Stimulated activated CD8-positive, alpha-beta memory T cell treated with anti-CD3 and anti-CD28 coated beads, Interleukin-7, amount 100 ng/mL, for 48 hours (primary cell): ENCODE results near the gene NANOS1.
"Not testable (repeated sequence)": the region's sequence is repeated elsewhere in the genome, so short reads cannot be mapped to it uniquely, and the experiment has no call there.

Experiments used
- DNase-seq, 2 donors: peaks; one replicate each; pipeline ENCODE4 v3.0.0-alpha.2; 2020; ENCODE audit warnings: low read depth in 1 of 2; ENCODE audit errors: extremely low read depth in 1 of 2

NANOS1 gene

DNA sequence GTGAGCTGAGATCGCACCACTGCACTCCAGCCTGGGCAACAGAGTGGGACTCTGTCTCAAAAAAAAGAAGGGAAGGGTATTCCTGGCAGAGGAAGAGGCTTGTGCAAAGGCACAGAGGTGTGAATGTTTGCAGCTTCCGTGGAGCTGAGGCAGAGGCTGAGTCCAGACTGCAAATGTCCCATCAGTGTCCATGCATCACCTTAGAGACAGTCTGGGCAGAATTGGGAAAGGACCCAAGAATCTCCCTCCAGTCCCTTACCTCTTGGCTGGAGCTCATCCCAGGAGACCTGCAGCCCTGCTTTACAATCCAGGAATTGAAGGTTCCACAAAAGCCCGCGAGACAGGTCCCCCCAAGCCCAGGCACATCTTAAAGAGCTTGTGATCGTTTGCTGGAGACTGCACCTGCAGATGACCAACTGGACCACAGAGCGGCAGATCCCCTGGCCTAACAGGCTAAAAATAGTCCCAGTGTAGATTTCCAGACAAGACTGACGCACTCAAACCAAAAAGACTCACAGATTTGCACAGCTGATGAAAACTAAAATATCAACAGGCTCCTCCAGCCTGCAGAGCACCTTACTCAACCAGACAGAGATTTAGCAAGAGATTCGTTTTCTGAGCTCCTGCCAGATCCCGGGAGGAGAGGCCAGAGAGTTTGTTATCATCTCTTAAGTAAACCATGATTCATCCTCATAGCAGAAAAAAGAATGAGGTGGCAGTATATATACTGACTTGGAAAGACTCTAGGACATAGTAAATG is 22.9 kb upstream of the NANOS1 start:
- DNase-seq: no peak

DNA sequence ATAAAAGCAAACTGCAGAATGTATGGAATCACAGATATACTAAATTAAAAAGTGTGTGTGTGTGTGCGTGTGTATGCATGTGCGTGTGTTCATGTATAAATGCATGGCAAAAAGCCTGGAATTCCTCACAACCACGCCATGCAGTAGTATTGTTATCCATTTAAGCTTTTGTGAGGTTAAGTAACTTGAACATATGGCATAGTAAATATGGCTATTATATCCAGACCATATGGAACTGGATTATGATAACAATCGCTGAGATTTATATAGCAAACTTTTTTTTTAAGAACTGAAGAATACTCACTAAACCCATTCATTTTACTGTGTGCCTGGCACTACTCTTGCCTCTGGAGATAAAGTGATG is 22.3 kb upstream of the NANOS1 start:
- DNase-seq: no peak

DNA sequence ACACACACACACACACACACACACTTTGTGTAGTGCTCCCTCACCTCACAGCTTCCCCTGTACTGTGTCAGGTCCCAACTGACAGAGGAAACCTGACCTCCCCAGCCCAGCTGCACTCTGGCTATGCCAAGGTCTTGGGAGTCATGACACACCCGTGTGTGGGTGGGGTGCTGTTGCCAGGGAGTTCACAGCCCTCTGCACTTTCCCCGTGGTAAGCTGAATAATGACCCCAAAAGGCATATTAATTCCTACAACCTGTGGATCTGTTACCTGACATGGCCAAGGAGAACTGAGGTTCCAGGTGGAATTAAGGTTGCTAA is 8.9 kb upstream of the NANOS1 start:
- DNase-seq: peak in 1 of 2 donors; percentile 25

DNA sequence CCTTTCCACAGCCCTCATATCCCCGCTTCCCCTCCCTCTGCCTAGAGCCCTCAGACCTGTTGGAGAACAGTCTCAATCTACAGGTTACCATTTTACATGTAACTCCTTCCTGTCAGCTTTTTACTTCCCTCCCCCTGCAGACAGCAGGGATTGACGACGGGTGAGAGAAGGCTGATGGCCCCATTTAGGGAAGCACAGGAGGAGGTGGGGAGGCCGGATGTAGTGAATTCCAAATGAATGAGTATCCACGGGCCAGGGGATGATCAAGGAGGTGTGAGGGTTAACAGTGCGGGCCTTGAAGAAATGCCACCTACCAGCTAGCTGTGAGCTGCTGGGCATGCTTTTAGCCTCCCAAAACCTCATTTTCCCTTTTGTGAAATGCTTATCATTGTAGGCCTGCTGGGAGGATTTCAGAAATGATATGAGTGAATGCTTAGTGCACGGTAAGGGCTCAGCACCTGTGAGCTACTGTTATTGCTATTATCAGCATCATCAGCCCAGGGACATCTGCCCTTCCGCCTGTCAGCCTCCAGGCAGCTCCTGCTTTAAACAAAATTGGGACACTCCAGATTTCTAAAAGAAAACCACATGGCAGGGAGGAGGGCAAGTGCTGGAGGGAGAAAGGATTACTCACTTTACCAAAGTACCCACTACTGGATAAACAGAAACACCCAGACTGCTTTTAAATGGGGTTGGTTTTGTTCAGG is 6.5 kb upstream of the NANOS1 start:
- DNase-seq: no peak

DNA sequence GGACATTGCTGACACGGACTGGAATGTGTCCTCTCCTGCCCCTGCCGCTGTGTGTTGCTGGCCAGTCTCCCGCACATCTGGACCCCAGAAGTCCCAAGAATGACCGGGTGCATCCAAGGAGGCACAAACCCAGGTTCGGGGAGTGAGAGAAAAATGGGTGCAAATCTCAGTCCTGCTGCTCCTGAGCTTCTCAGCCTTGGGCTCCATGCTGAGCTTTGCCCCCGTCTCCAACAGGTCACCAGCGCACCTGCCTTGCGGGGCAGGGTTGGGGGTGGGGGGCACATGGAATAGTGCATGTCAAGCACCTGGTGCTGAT is 6.0 kb upstream of the NANOS1 start:
- DNase-seq: no peak

DNA sequence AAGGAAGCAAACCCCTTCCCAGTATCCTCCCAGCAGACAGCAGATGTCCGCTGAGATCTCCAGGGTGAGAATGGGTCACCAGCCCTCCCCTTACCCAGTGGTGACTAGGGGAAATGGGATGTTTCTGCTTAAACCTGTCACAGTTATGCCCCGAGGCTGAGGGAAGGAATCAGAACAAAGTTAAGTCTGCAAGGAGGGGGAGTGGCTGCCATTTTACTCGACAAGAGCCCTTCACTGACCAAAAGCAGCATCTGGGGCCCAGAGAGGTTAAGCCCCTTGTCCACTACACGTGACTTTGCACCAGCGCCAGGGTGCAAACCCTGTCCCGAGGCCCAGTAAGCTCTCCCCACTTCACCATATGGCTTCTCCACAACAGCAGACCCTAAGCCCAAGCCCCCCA is 4.6 kb upstream of the NANOS1 start:
- DNase-seq: no peak

DNA sequence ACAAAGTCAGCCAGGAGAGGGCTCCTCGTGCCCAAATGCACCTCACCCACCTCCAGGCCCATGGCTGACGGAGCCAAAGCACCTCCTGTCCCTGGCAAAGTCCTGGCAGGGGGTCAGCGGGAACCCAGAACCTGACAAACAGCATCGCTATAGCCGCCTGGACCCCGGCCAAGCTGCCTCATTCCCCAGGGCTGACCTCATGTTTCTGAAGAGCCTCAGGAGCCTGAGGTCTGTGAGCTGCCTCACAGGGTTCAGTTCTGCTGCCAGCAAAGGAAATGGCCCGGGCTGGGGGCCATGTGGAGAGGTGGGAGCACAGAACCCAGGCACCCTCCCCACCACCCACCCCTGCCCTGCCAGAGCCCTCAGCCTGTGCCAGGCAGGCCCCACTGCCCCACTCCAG is 4.2 kb upstream of the NANOS1 start:
- no peak for DNase-seq

DNA sequence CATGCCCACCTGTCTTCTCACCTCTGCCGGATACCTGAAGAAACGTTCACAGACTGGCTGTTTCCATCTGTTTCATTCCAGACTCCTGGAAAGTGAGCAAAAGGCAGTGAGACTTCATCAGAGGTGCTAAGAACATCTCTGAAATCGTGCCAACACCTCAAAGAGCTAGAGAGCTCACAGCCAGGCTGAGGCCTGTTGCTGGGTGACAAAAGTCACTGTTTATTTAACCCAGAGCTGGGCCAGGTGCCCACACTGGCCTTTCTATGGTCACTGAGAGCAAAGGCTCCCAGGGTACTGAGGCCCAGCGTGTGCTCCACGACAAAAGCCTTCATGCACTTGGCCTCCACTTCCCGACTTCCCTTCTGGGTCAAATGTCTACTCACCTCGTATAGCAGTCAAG is 3.7 kb upstream of the NANOS1 start:
- DNase-seq: no peak

DNA sequence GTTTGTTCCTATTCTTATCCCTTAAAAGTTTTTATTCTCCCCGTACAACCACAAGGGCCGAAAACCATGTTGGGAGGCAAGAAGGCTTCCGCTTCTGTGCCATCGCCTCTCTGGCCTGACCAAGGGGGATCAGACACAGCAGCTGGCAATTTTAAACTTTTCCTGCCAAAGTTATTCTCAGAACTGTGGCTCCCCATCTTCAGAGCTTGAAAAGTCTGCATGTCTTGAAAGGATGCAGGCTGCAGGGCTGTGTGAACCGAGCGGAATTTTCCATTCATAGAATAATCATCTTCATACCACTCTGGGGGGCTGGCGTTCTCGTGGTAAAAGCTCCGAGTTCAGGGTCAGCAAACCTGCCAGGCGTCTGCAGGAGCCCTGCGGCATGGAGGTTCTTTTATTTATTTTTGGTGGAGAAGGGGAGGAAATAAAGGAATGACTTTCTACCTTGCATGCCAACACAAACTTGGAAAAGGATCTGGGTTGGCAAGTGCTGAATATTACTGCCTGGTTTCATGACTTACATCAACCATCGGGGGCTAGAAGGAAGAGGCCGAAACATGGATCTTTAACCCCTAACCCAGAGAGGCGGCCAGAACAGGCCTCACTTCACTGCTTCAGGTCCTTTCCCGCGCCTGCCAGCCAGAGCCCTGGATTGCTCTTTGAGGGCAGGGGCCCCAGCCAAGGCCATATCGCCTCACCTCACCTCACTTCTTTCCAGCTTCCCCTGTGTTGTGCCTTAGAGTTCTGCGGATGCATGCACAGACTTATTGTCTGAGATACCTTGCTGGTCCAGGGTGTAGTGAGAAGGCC is 3.0 kb upstream of the NANOS1 start:
- DNase-seq: no peak

DNA sequence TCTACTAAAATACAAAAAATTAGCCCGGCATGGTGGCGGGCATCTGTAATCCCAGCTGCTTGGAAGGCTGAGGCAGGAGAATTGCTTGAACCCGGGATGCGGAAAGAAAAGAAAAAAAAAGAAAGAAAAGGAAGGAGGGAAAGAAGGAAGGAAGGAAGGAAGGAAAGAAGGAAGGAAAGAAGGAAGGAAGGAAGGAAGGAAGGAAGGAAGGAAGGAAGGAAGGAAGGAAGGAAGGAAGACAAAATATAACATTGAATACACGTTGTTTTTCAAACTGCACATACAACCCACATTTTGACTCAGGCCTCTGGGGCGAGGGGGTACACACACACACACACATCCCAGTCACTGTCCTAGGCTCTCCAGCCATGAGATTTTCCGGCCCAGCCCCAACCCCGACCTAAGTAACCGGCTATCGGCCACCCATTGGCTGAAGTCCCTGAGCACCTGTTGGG is 1.0 kb upstream of the NANOS1 start:
- not testable (repeated sequence) for DNase-seq

DNA sequence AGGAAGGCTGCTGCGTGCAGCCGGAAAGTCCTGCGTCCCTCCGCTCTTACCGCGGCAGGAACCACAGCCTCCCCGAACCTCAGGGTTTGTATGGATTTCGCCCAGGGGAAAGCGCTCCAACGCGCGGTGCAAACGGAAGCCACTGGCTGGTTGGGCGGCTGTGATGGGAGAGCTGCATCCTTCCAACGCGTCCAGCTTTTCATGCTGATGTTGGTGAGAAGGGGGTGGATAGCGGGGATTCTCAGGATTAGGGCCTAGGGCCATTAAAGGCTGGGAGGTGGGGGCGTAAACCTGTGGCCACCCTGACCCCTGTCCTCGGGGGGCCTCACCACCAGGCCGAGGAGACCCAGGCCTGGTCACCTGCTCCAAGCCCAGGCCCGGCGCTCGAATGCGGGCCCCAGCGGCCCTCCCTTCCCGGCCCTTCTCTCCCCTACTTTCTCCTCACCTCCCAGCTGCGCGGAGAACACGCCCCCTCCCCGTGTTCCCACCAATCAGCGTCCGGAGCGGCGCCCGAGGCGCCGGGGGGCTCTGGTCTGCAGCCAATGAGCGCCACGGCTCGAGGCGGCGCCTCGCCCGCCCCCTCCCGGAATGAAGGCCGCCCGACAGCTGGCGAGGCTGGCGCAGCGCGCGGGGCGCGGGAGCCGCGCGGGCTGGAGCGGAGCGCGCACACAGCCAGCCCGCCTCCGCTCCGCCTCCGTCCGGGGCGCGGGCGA is 458 bp upstream of the NANOS1 start:
- DNase-seq: peak; percentile 66 to 69

DNA sequence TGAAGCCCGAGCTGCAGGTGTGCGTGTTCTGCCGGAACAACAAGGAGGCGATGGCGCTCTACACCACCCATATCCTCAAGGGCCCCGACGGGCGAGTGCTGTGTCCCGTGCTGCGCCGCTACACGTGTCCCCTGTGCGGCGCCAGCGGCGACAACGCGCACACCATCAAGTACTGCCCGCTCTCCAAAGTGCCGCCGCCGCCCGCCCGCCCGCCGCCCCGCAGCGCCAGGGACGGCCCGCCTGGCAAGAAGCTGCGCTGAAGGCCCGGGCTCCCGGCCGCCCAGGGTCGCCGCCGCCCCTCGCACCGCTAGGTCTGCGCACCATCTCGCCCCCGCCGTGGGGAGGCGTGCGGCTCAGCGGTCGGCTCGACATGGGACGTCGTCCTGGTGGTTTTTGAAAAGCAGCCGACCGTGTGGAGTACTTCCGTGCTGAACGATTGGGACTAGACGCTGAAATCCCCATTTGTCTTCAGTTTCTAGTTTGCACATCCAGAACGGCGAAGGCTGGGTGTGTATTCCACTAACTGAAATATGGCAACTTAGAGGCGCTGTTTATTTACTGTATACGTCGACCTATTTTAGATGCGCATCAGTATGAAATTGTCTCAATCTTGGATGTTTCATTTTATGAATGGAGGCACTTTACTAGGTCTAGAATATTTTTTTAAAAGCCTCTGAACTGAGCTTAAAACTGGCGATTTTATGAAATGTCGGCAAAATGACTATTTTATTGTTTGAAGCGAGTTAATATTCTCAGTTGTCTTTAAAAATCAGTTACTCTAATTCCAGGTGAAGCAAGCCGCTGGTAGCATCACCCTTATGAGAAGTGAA is 1.1 kb downstream of the NANOS1 start:
- DNase-seq: peak; percentile 29 to 32

DNA sequence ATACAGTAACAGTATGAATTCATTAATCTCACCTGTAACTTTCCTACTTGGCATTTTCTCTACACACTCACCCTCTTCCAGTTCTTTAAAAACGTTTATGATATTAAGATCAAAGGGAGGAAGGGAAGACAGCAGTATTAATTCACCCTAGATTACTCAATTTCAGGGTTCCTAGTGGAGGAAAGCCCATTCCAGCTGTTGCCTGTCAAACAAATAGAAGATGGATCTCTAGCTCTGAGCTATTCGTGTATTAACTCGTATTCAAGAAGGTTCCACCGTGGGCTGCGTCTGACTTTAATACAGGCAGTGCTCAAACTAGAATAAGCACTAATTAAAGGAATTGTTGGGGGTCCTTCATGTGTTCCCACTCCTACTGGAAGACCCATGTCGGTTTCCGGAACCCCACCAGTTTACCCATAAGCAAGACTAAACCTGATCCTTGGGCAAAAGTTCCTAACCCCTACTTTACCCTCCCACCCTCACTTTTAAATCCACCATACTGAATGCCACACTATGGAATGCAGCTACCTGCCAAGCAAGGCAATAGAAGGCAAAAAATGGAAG is 2.1 kb downstream of the NANOS1 start:
- DNase-seq: no peak

DNA sequence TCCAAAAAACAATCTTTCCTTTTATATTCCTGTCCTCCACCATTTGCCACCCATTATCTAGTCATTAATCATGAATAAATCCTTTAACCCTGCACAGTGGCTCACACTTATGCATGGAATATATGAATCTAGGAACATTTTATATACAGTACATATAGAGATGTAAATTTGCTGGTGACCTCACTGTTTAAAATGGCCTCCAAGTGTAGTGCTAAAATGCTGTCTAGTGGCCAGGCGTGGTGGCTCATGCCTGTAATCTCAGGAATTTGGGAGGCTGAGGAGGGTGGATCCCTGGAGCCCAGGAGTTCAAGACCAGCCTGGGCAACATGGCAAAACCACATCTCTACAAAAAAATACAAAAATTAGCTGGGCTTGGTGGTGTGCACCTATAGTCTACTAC is 9.6 kb downstream of the NANOS1 start:
- no peak for DNase-seq

DNA sequence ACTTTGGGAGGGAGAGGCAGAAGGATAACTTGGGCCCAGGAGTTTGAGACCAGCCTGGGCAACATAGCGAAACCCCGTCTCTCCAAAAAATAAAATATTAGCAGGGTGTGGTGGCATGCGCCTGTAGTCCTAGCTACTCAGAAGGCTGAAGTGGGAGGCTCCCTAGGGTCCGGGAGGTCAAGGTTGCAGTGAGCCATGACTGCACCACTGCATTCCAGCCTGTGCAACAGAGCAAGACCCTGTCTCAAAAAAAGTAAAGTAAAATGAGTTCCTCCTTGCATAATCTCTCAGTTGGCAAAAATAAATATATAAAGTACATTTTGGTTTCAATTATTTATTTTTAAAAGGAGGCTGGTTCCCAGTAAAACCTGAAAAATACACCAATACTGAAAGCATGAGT is 11.8 kb downstream of the NANOS1 start:
- no peak for DNase-seq

DNA sequence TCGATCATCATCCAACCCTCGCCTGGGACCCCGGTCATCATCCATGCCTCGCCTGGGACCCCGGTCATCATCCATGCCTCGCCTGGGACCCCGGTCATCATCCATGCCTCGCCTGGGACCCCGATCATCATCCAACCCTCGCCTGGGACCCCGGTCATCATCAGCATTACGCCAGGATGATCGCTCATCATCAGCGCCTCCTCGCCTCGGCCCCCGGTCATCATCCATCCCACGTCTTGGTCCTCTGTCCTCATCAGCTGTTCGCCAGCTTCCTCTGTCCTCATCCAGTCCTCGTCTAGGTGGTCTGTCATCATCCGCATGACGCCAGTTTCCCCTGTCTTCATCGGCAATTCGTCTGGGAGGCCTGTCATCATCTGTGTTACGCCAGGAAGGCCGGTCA is 12.7 kb downstream of the NANOS1 start:
- no peak for DNase-seq

DNA sequence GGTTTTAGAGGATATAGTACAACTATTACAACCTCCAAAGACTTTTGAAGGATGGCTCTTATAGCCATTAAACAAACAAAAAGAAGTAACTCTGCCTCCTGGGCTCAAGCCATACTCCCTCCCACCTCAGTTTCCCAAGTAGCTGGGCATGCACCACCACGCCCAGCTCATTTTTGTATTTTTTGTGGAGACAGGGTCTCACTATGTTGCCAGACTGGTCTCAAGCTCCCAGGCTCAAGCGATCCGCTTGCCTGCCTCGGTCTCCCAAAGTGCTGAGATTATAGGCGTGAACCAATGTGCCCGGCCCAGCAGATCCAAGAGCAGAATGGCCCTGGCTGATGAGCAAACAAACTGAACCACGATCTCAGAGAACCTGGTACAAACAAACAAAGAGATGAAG is 16.0 kb downstream of the NANOS1 start:
- no peak for DNase-seq

DNA sequence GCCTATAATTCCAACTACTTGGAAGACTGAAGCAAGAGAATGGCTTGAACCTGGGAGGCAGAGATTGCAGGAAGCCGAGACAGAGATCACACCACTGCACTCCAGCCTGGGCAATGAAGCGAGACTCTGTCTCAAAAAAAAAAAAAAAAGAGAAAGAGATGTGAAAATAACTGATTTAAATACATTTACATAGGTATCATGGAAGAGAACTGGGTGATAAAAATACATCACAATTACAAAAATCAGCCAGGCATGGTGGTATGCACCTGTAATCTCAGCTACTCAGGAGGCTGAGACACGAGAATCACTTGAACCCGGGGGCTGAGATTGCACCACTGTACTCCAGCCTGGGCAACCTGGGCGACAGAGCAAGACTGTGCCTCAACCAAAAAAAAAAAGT is 19.8 kb downstream of the NANOS1 start:
- DNase-seq: no peak

DNA sequence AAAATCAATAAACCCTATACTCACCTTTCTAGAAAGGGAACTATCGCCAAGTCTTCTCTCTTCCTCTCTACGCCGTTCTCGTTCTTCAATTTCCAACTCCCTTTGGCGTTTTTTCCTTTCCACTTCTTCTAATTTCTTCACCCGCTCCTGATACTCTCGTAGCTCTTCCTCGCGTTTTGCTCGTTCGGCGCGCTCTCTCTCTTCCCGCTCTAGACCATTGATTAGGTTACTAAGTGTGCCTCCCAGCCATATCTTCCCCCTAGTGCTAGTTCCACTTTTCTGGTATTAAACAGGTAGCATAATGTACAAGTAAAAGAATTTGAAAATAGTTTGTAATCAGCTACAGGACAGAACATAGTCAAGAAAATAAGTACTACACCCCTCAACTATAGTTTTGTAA is 20.3 kb downstream of the NANOS1 start:
- no peak for DNase-seq

DNA sequence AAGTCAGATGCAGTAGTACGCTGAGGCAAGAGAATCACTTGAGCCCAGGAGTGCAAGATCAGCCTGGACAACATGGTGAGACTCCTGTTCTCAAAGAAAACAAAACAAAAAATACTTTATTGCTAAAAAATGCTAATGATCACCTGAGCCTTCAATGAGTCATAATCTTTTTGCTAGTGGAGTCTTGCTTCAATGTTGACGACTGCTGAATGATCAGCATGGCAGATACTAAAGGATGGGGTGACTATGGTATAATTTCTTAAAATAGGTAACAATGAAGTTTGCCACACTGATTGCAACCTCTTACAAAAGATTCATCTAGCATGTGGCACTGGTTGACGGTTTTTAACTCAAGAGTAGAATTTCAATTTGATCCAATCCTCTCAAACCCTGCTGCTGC is 22.3 kb downstream of the NANOS1 start:
- no peak for DNase-seq
